Posterior vena cava (tissue), 2 donors: Measurements from ENCODE around the gene DNAH14. TPM values are rescaled to one million over a fixed set of nuclear protein-coding genes. Genes with fewer than 3 reads are reported as not detected.
"Not testable (repeated sequence)": the region's sequence is repeated elsewhere in the genome, so short reads cannot be mapped to it uniquely, and the experiment has no call there.

Source experiments
- DNase-seq: peaks from one replicate; pipeline ENCODE4 v3.0.0-alpha.2; 2020; ENCODE audit warnings: low spot score
- intact Hi-C, 2 donors: fragments of 100-400 bp; cut with DNase I; formaldehyde crosslinking; loops; one replicate each; pipeline versions ENCODE4 v1.14.1 to v1.14.2; 2022 to 2023
- total RNA-seq, 2 donors: library from RNA; stranded (reverse); fragmentation: NEBNext Ultra II Directional; extraction: Animal tissue kit (Norgen Biotek cat#: 25700); gene quantifications; one replicate each; pipeline ENCODE4 v1.2.1, GENCODE V29; 2021
- donor health status: DM: yes; HTN: yes; CAD: no.
- donor health status: DM: yes; HTN: yes; CAD: no.

The DNAH14 gene
- total RNA-seq, 2 donors from 2014 or later = 3.1 to 4.0 TPM

GRCh38 chr1:225360119-225360518 is 430.6 kb downstream of the DNAH14 start:
- intact Hi-C loops = no loop called here

DNA sequence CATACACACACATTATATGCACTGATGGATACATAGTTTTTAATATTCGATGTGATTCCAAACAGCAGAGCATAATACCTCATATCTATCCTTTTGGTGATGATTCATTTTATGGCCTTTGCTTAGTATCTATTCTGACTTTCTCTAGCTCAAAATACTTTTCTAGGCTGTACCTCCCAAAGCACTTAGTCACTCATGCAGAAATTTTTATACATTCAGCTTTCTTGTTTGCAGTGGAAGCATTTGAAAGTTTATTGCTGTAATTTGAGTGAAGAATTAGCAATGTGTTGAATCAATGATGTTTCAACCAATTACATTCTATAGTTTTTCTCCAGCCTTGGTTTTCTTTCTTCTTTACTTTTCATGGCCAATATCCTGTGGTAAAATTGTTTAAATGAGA is 431.7 kb downstream of the DNAH14 start:
- DNase-seq = no peak

More at GRCh38 chr1:225360119-225360518, 430.6 kb downstream of the DNAH14 start:
- DNase-seq = no peak

DNA sequence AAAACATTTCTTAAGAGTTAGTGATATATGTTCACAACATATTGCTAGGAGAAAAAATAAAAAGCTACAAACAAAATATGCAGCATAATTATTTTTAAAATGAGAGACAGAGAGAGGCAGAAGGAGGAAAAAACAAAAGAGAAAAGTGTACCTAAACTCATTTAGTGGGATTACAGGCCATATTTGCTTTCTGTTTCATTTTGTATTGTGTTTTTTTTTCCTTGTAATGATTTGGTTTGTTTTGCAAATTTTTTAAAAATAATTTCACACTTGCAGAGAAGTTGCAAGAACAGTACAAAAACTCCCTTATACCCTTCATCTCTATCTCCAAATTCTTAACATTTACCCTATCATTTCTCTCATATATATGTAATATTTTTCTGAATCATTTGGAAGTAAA is 433.3 kb downstream of the DNAH14 start:
- intact Hi-C loops = no loop called here
- DNase-seq = no peak

More for the DNA sequence above, 431.7 kb downstream of the DNAH14 start:
- intact Hi-C loops = no loop called here

DNA sequence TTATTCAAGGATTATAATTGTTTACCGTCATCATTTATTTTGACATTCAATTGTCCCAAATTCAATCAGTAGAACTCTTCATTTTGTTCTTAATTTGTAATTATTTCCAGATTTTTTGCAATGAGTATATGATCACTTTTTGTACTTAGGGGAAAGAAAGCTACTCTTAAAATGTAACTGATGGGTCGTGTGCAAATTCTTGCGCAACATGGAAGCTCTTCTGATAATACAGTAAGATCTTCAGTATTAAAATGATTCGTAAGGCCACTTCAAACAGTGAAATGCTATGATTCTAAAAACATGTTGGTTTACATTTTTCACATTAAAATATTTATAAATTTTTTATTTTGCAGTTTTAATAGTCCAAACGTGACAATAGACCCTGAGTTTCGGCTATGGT is 435.0 kb downstream of the DNAH14 start:
- no peak for DNase-seq
- intact Hi-C loops = no loop called here

GRCh38 chr1:225366018-225366417 is 436.5 kb downstream of the DNAH14 start:
- no peak for DNase-seq
- intact Hi-C loops = no loop called here

GRCh38 chr1:225366552-225366951 is 437.1 kb downstream of the DNAH14 start:
- DNase-seq = no peak
- intact Hi-C loops = no loop called here

DNA sequence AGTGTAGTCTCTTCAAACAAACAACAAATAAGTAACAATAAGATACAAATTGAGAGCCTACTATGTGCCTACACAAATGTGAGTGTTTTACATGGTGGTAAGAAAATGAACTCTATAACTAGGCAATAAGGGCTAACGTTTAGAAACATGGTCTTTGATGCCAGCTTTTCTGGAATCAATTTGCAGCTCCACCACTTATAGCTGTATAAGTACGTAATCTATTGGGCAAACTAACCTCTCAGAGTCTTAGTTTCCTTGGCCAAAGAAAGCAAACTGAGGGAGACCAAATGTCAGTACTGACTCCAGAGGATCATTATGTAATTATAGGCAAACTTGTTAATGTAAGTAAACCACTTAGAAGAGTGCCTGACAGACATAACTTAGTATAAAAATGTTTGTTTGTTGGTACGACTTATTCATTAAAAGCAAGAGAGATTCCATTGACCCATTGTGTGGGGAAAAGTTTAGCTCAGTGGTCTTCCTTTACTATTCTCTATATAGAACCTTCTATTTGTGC is 438.6 kb downstream of the DNAH14 start:
- intact Hi-C loops = no loop called here
- no peak for DNase-seq

DNA sequence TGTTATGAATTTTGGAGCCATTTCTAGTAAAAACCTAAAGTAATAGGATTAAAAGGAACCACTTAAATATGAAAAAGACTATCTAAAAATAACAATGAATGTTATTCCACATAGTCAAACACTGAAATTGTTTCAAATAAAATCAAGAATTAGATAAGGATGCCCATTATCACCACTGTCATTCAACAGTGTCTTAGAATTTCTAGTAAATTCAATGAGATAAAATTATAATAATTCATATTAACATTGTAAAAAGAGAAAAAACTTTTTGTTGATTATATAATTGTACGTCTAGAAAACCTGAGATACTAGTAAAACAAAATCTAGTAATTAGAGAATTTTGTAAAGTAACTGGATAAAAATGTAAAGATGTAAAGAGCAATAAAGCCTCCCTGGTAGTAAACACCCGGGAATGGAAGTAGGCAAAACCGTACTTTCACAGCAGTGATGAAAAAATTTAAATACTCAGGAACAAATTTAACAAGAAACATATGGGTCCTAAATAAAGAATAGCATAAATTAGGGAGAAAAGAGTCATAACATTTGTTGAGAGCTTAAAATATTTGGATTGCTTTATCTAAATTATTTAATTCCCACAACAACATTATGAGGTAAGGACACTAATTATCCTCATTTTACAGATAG is 442.0 kb downstream of the DNAH14 start:
- intact Hi-C loops = no loop called here
- no peak for DNase-seq

DNA sequence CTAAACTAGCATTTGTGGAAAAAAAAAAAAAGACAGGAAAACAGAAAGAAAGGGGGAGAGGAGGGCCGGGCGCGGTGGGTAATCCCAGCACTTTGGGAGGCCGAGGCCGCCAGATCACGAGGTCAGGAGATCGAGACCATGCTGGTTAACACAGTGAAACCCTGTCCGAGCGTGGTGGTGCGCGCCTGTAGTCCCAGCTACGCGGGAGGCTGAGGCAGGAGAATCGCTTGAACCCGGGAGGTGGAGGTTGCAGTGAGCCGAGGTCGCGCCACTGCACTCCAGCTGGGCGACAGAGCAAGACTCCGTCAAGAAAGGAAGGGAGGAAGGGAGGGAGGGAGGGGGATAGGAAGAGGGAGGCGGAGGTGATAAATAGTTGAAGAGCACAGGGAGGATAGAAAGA is 443.7 kb downstream of the DNAH14 start:
- intact Hi-C loops = no loop called here
- no peak for DNase-seq

- DNase-seq = no peak
Observed at GRCh38 chr1:225374996-225375395, 445.5 kb downstream of the DNAH14 start.

DNA sequence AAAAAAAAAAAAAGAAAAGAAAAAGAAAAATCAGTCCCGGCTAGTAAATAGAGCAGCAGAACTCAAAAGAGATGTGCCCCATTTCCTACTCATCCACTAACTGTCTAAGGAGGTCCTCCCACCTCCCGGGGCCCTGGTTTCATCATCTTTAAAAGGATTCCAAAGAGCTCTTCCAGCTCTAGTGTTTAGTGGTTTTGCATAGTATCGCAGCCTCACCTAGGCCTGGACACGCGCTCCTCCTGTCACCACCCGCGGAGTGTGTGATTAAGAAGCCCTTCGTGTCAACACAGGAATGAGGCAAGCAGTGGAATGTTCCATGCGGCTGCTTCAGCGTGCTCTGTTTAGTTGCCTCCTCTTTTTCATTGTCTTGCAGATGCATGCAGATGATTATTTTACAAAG is 449.4 kb downstream of the DNAH14 start:
- no peak for DNase-seq
- intact Hi-C loops = no loop called here

More at GRCh38 chr1:225374996-225375395, 445.5 kb downstream of the DNAH14 start:
- intact Hi-C loops = no loop called here

DNA sequence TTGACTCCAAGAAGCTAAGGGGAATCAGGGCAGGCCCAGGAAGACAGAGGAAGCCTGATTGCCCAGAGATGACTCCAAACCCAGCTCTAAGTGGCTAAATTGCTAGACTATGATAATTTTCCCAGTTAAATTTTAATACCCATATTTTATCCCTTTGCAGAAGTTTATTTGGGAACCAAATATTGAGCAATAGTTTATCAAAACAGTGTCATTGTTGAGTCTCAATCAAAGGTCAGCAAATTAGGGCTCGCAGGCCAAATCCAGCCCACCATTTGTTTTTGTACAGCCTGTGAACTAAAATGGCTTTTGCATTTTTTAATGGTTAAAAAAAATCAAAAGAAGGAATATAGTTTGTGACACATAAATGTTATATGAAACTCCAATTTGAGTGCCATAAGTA is 451.2 kb downstream of the DNAH14 start:
- DNase-seq = no peak
- intact Hi-C loops = no loop called here

GRCh38 chr1:225386860-225387259 is 457.4 kb downstream of the DNAH14 start:
- DNase-seq, intact Hi-C loops: not testable (repeated sequence)

DNA sequence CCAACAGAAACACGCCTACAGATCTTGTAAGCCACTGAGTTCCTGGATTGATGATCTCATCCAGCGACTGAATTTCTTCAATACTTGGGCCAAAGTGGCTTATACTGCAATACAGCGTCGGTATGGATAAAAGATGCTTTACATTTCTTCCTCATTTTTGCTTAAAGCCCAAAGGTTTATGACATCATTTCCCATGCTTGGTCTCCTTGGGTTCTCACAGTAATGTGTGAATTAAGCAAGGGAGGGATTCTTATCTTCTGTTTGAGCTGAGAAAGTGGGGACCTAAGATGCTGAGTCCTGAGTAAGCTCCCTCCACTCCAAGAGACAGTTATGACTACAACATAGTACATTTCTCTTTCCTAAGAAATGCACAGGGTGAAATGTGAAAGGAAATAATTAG is 458.9 kb downstream of the DNAH14 start:
- DNase-seq = no peak
- intact Hi-C loops = no loop called here

DNA sequence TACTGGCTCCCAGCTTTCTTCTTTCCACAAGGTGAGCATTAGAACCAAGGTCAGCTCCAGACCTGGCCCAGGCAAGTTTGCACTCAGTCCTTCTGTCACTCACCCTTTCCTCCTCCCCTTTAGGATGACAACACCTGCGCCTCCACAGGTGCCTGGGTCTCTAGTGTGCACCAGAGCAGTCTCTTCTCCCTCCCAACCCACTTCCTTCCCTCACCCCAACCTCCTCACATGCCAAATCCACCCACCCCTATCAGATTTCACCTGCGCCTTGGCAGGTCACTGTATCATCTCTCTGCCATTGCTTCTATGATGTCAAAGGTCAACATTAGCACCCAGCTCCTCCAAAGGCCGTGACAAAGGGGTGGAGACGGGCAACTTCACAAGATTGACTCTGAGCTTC is 460.4 kb downstream of the DNAH14 start:
- intact Hi-C loops = no loop called here
- DNase-seq = no peak

GRCh38 chr1:225396357-225396756 is 466.9 kb downstream of the DNAH14 start:
- intact Hi-C loops = no loop called here
- DNase-seq = no peak

- intact Hi-C loops = no loop called here
Observed at GRCh38 chr1:225400968-225401367, 471.5 kb downstream of the DNAH14 start.

GRCh38 chr1:225406976-225407725 is 477.7 kb downstream of the DNAH14 start:
- no peak for DNase-seq
- intact Hi-C loops = no loop called here

More at GRCh38 chr1:225400968-225401367, 471.5 kb downstream of the DNAH14 start:
- no peak for DNase-seq

- DNase-seq = no peak
Observed at GRCh38 chr1:225407755-225408154, 478.3 kb downstream of the DNAH14 start.

GRCh38 chr1:225408249-225408648 is 478.8 kb downstream of the DNAH14 start:
- DNase-seq = no peak
- intact Hi-C loops = no loop called here

More at GRCh38 chr1:225407755-225408154, 478.3 kb downstream of the DNAH14 start:
- intact Hi-C loops = no loop called here

DNA sequence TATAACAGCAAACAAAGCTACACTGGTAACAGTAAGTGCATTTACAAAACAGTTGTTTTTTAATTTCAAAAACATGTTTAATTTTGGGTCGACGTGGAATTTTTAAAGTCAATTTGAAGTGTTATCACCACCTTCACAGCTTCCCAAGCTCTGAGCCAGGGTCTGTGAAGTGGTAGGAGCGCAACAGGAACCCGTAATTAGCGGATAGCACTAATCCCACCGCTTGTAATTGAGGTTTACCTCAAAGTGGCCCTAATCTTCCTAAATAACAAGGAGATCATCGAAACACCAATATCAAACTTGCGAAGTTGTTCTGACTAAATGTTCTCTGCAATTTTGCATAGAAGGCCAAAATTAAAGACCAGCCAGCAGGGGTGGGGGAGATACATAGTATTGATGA is 479.6 kb downstream of the DNAH14 start:
- intact Hi-C loops = no loop called here

More for the DNA sequence above, 479.6 kb downstream of the DNAH14 start:
- no peak for DNase-seq
